HG03066 (cell line): ENCODE results near the gene ACVRL1.

ENCODE experiments used
- ATAC-seq: cut with Tn5 transposase; IDR thresholded peaks from one replicate; pipeline ENCODE4 v1.9.1; 2021; ENCODE audit warnings: low read depth; ENCODE audit not compliant: unreplicated experiment

The ACVRL1 gene

GRCh38 chr12:51914034-51914923 is 7.0 kb downstream of the ACVRL1 start:
- no peak for ATAC-seq

GRCh38 chr12:51915003-51915625 is 7.8 kb downstream of the ACVRL1 start:
- ATAC-seq: no peak

- no peak for ATAC-seq
Observed at GRCh38 chr12:51915951-51916350, 8.6 kb downstream of the ACVRL1 start.

GRCh38 chr12:51917041-51917590 is 9.8 kb downstream of the ACVRL1 start:
- no peak for ATAC-seq

DNA sequence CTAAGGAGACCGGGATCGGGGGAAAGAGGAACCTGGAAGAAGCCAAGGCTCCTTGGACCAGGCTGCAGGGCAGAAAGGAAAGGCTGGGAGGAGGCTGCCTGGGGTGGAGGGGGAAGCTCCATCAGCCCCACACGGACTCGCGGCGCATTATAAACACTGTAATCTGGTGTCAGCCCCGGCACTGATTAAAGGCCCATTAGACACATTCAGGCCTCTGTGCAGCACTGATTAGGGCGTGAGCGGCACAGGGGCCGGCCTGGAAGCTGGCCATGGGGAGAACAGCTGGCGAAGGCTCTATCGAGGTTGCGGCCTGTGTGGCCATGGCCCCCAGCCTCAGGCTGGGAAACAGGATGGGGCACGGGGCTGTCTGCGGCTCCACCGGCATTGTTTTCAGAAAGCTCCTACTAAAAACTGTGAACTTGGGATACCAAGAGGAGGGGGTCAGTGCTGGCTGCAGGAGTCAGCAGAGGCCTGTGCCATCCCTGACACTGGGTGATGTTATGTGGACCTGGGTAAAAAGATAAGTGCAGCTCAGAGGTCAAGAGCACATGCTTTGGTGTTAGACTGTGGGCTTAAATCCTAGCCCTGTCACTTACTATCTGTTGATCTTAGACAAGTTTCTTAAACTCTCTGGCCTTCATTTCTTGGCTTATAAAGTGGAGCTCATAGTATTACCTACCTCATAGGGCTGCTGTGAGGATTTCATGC is 10.6 kb downstream of the ACVRL1 start:
- no peak for ATAC-seq

GRCh38 chr12:51920046-51920445 is 12.7 kb downstream of the ACVRL1 start:
- ATAC-seq: no peak

GRCh38 chr12:51921017-51921725 is 13.9 kb downstream of the ACVRL1 start:
- ATAC-seq: no peak

- no peak for ATAC-seq
Observed at GRCh38 chr12:51922146-51922545, 14.8 kb downstream of the ACVRL1 start.

- no peak for ATAC-seq
Observed at GRCh38 chr12:51922762-51923505, 15.6 kb downstream of the ACVRL1 start.

GRCh38 chr12:51923506-51924365 is 16.4 kb downstream of the ACVRL1 start:
- no peak for ATAC-seq

- peak; percentile 54 for ATAC-seq
Observed at GRCh38 chr12:51924551-51925319, 17.4 kb downstream of the ACVRL1 start.

- ATAC-seq: no peak
Observed at GRCh38 chr12:51925346-51926063, 18.2 kb downstream of the ACVRL1 start.

- no peak for ATAC-seq
Observed at GRCh38 chr12:51926064-51926632, 18.8 kb downstream of the ACVRL1 start.

GRCh38 chr12:51926718-51927117 is 19.4 kb downstream of the ACVRL1 start:
- no peak for ATAC-seq

- no peak for ATAC-seq
Observed at GRCh38 chr12:51932218-51933076, 25.1 kb downstream of the ACVRL1 start.

DNA sequence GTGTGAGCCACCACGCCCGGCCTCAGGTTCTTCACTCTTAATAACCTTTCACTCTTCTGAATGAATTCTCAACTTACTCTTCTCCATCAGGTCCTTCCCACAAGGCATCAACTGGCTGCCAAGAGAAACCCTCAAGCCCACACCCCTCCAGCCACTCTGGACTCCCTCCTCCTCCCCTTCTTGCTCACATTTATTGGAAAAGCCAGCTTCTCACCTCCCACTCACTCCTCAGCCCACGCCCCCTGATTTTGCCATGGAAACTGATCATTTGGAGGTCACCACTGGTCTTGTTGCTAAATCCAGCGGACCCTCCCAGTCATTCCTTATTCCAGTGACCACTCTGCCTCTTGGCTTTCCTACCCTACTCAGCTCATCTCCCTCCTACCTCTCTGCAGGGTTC is 26.8 kb downstream of the ACVRL1 start:
- no peak for ATAC-seq
